LNCAP (cell line): ENCODE measurements around the gene WNT2B.

ENCODE experiments used
- CTCF ChIP-seq: fragments of 450-650 bp; IDR thresholded peaks from 2 replicates; pipeline ENCODE4 v1.5.1; 2017; ENCODE audit warnings: mild to moderate bottlenecking

The WNT2B gene

GRCh38 chr1:112542206-112542973 lies 33.6 kb downstream of the WNT2B start:
- TF ChIP-seq CTCF = no peak

GRCh38 chr1:112544011-112544688 lies 35.4 kb downstream of the WNT2B start:
- TF ChIP-seq CTCF = no peak

GRCh38 chr1:112544751-112545150 lies 36.0 kb downstream of the WNT2B start:
- no peak for TF ChIP-seq CTCF

- TF ChIP-seq CTCF = no peak
These were observed 37.3 kb downstream of the WNT2B start for GRCh38 chr1:112546076-112546475.

- no peak for TF ChIP-seq CTCF
These were observed 39.8 kb downstream of the WNT2B start for GRCh38 chr1:112548547-112548946.

- TF ChIP-seq CTCF = no peak
These were observed 40.8 kb downstream of the WNT2B start for GRCh38 chr1:112549590-112549989.

GRCh38 chr1:112554411-112554810 lies 45.6 kb downstream of the WNT2B start:
- no peak for TF ChIP-seq CTCF
